PC-3 (cell line): ENCODE results near the gene ZNF143. TPM values are rescaled to one million over a fixed set of nuclear protein-coding genes. Genes with fewer than 3 reads are reported as not detected.
A peak's percentile ranks its signal among the peaks of the same experiment; 100 is the strongest.

Source experiments
- ATAC-seq: fragments of 200-7000 bp; cut with Tn5 transposase; 2 replicates; pipeline ENCODE4 v1.9.1; 2020; ENCODE audit warnings: mild to moderate bottlenecking, moderate library complexity
- BruUV-seq: library from RNA; stranded (reverse); fragments of 400-500 nt; replicated peaks from 2 replicates; lab custom pipeline; 2021; lab: Mats Ljungman, UMichigan
- CTCF ChIA-PET: fragments of 300-600 bp; sonication (Branson Sonifier 250); formaldehyde crosslinking; loops from one replicate; lab custom pipeline; 2022; ENCODE audit warnings: antibody characterized with exemption; lab: Charles Lee
- POLR2A ChIA-PET: fragments of 300-600 bp; sonication (Branson Sonifier 250); formaldehyde crosslinking; loops from one replicate; lab custom pipeline; 2022; ENCODE audit warnings: antibody characterized with exemption; ENCODE audit not compliant: unreplicated experiment; lab: Charles Lee
- DNase-seq: peaks from one replicate; pipeline ENCODE4 v3.0.0-alpha.2; 2015
- H2AFZ ChIP-seq: fragments of 300-600 bp; sonication (generic); 2 replicates; pipeline ENCODE4 v1.6.0; 2016; ENCODE audit warnings: antibody characterized with exemption, low read length
- H3F3A ChIP-seq: fragments of 300-600 bp; sonication (generic); one replicate; pipeline ENCODE4 v1.6.0; 2017; ENCODE audit warnings: antibody characterized with exemption, low read length, control low read depth, mild to moderate bottlenecking; ENCODE audit not compliant: unreplicated experiment
- H3K27ac ChIP-seq: fragments of 300-600 bp; sonication (generic); 2 replicates; pipeline ENCODE4 v1.5.1; 2016; ENCODE audit warnings: mild to moderate bottlenecking, low read length
- H3K27me3 ChIP-seq: fragments of 300-600 bp; sonication (generic); 2 replicates; pipeline ENCODE4 v1.6.1; 2016; ENCODE audit warnings: low read length, mixed read lengths
- H3K36me3 ChIP-seq: fragments of 300-600 bp; sonication (generic); 2 replicates; pipeline ENCODE4 v1.6.1; 2016; ENCODE audit warnings: low read depth, mixed run types, low read length, mixed read lengths
- H3K4me1 ChIP-seq: fragments of 300-600 bp; sonication (generic); 2 replicates; pipeline ENCODE4 v1.5.1; 2016; ENCODE audit warnings: low read length; ENCODE audit not compliant: insufficient read depth
- H3K4me2 ChIP-seq: fragments of 300-600 bp; sonication (generic); 2 replicates; pipeline ENCODE4 v1.6.0; 2016; ENCODE audit warnings: low read length
- H3K4me3 ChIP-seq: fragments of 300-600 bp; sonication (generic); 2 replicates; pipeline ENCODE4 v1.5.1; 2016; ENCODE audit warnings: mild to moderate bottlenecking, low read length, mixed read lengths
- H3K79me2 ChIP-seq: fragments of 300-600 bp; sonication (generic); 2 replicates; pipeline ENCODE4 v1.6.1; 2017; ENCODE audit warnings: low read length, mixed read lengths
- H3K9ac ChIP-seq: fragments of 300-600 bp; sonication (generic); 2 replicates; pipeline ENCODE4 v1.6.0; 2016; ENCODE audit warnings: mild to moderate bottlenecking, low read length
- H3K9me2 ChIP-seq: fragments of 300-600 bp; sonication (generic); replicated peaks from 2 replicates; pipeline ENCODE4 v1.6.1; 2016; ENCODE audit warnings: mixed run types, low read length, mixed read lengths
- H3K9me3 ChIP-seq: fragments of 300-600 bp; sonication (generic); 2 replicates; pipeline ENCODE4 v1.6.1; 2016; ENCODE audit warnings: low read length, mixed read lengths
- H4K20me1 ChIP-seq: fragments of 300-600 bp; sonication (generic); 2 replicates; pipeline ENCODE4 v1.6.1; 2016; ENCODE audit warnings: low read length, mixed read lengths
- CTCF ChIP-seq: fragments of 300-600 bp; sonication (generic); conservative IDR thresholded peaks from 2 replicates; pipeline ENCODE4 v1.5.1; 2017; ENCODE audit warnings: antibody characterized with exemption, low read depth, mild to moderate bottlenecking, low read length
- EZH2 ChIP-seq: fragments of 300-600 bp; sonication (generic); IDR thresholded peaks from one replicate; pipeline ENCODE4 v1.6.1; 2017; ENCODE audit warnings: antibody characterized with exemption, mild to moderate bottlenecking, low read length; ENCODE audit not compliant: unreplicated experiment
- EZH2phosphoT487 ChIP-seq: fragments of 300-600 bp; sonication (generic); IDR thresholded peaks from 2 replicates; pipeline ENCODE4 v1.6.1; 2018; ENCODE audit warnings: mild to moderate bottlenecking, antibody characterized with exemption, low read length, borderline replicate concordance
- intact Hi-C: fragments of 100-400 bp; cut with micrococcal nuclease; formaldehyde crosslinking; loops from 2 replicates; pipeline ENCODE4 v1.9.0; 2023
- total RNA-seq: library from RNA; depleted of rRNA; stranded (reverse); fragments of >200 nt; gene quantifications from 2 replicates; pipeline ENCODE4 v1.2.3, GENCODE V29; 2014

The ZNF143 gene
- total RNA-seq, 1 experiment from 2014 or later: 33.9 TPM

- Histone ChIP-seq H3K9me3 (0 out of 2 replicates have a peak, but pooled peaks cover 5% of the 10 kb centered on the region), H3F3A (no peaks in the 10 kb centered on the region), H2AFZ (no peak overlapping the region), H3K27me3 (no peaks in the 10 kb centered on the region), H3K79me2 (no peaks in the 10 kb centered on the region), H3K4me2 (no peak overlapping the region), H3K4me1 (peaks cover 45% of the 10 kb centered on the region), H3K27ac (0 out of 2 replicates have a peak overlapping the region, but pooled peaks have one; percentile 10), H3K9ac (no peak overlapping the region), H4K20me1 (no peaks in the 10 kb centered on the region), H3K36me3 (no peaks in the 10 kb centered on the region), H3K9me2 (no peaks in the 10 kb centered on the region), H3K4me3 (no peak overlapping the region)
- intact Hi-C loops: no loop called here
- no TSS peak for BruUV-seq
- DNase-seq (no peak), ATAC-seq (no peak)
- no peak for TF ChIP-seq EZH2
- TF ChIP-seq CTCF: no peak
- no peak for TF ChIP-seq EZH2phosphoT487
- POLR2A ChIA-PET: no interaction called here
- CTCF ChIA-PET: interaction anchor here (0.6 kb wide), 1 partner anchor 10 kb away, joined by 3 read pairs; the partner anchor contains the start of gene WEE1
These were observed 102.5 kb downstream of the ZNF143 start for GRCh38 chr11:9563196-9563730.

- TF ChIP-seq EZH2 (no peak), CTCF (no peak), EZH2phosphoT487 (no peak)
- Histone ChIP-seq H2AFZ (no peak overlapping the region), H3K36me3 (no peaks in the 10 kb centered on the region), H4K20me1 (no peaks in the 10 kb centered on the region), H3F3A (no peaks in the 10 kb centered on the region), H3K27me3 (no peaks in the 10 kb centered on the region), H3K4me2 (peak overlapping the region; percentile 83), H3K9me2 (no peaks in the 10 kb centered on the region), H3K79me2 (no peaks in the 10 kb centered on the region), H3K27ac (peak overlapping the region; percentile 98), H3K4me3 (peak overlapping the region; percentile 48; the same call in 1 of the 2 replicates), H3K9ac (peak overlapping the region; percentile 83), H3K9me3 (0 out of 2 replicates have a peak, but pooled peaks cover 4% of the 10 kb centered on the region), H3K4me1 (peaks cover 65% of the 10 kb centered on the region)
- ATAC-seq (peak; percentile 83), DNase-seq (peak; percentile 99)
- intact Hi-C loops: loop anchor here (1.0 to 2.0 kb wide), 5 partner anchors 39 to 203 kb away; partner anchors contain the start of gene ZNF143
- ChIA-PET CTCF (no interaction called here), POLR2A (interaction anchor here (0.5 to 0.7 kb wide), 4 partner anchors 17 to 676 kb away, joined by 3 to 9 read pairs (median 6); no protein-coding TSS in a partner anchor)
- no TSS peak for BruUV-seq
These were observed 105.2 kb downstream of the ZNF143 start for GRCh38 chr11:9565822-9566560.
